Posterior vena cava (tissue), 2 donors: ENCODE measurements around the gene FRK. TPM values are rescaled to one million over a fixed set of nuclear protein-coding genes. Genes with fewer than 3 reads are reported as not detected.

ENCODE experiments used
- total RNA-seq, 2 donors: library from RNA; stranded (reverse); fragmentation: NEBNext Ultra II Directional; extraction: Animal tissue kit (Norgen Biotek cat#: 25700); gene quantifications; one replicate each; pipeline ENCODE4 v1.2.1, GENCODE V29; 2021
- donor health status: DM: yes; HTN: yes; CAD: no.
- donor health status: DM: yes; HTN: yes; CAD: no.

FRK gene
- total RNA-seq, 2 donors from 2014 or later, result 5.1 to 8.3 TPM

Other genes with a start within 250 kb of the FRK start
- 10 to 100 TPM; 37.5 to 38.1 TPM for gene NT5DC1, start 40.0 kb upstream of the FRK start, total RNA-seq
- gene COL10A1, start 65.2 kb upstream of the FRK start, total RNA-seq, result under 1 TPM in 1 of 2 donors, not detected in 1; 0.14 TPM
- gene TSPYL4, start 193.2 kb upstream of the FRK start, total RNA-seq, result 10 to 100 TPM; 16.0 to 17.4 TPM
- gene TSPYL1, start 219.0 kb upstream of the FRK start, total RNA-seq, result 10 to 100 TPM; 67.7 to 80.3 TPM